HCT116 (cell line): Measurements from ENCODE around the gene GUCA1C.

ENCODE experiments used
- ATF3 ChIP-seq: IDR thresholded peaks from 2 replicates; pipeline ENCODE4 v1.6.1; 2012
- CEBPB ChIP-seq: IDR thresholded peaks from 2 replicates; pipeline ENCODE4 v1.6.1; 2012; ENCODE audit warnings: low read depth
- CTCF ChIP-seq, 3 experiments: fragments of 200-600 bp in 1 of 3; sonication (generic) in 1 of 3; IDR thresholded peaks in 2 of 3; conservative IDR thresholded peaks in 1 of 3; 2 replicates each; pipeline ENCODE4 v1.5.1; 2012 to 2017; ENCODE audit warnings: low read depth in 2 of 3, low read length in 2 of 3, antibody characterized with exemption in 1 of 3, borderline replicate concordance in 1 of 3, control low read depth in 1 of 3, mild to moderate bottlenecking in 1 of 3, mixed read lengths in 1 of 3, mixed run types in 1 of 3, moderate library complexity in 1 of 3; ENCODE audit not compliant: insufficient read depth in 1 of 3
- MAX ChIP-seq: IDR thresholded peaks from 2 replicates; pipeline ENCODE4 v1.6.1; 2012
- POLR2A ChIP-seq: IDR thresholded peaks from 2 replicates; pipeline ENCODE4 v1.7.0; 2011; ENCODE audit warnings: borderline replicate concordance; ENCODE audit not compliant: insufficient read depth, insufficient read length; ENCODE audit errors: extremely low read depth
- REST ChIP-seq: IDR thresholded peaks from 2 replicates; pipeline ENCODE4 v1.6.1; 2012; ENCODE audit warnings: low read depth
- SIN3A ChIP-seq: IDR thresholded peaks from 2 replicates; pipeline ENCODE4 v1.6.1; 2012; ENCODE audit warnings: low read depth

GRCh38 chr3:108998436-108998835 is 44.8 kb upstream of the GUCA1C start:
- TF ChIP-seq POLR2A (no peak), CTCF (IDR thresholded peaks at IDR 0.05 in 2 of 3, conservative IDR thresholded peaks at IDR 0.05 in 1 of 3; ENCODE audit: borderline replicate concordance in 1 of 3, insufficient read depth in 1 of 3, low read depth in 2 of 3, low read length in 2 of 3) (no peak), MAX (no peak), REST (no peak), SIN3A (no peak), ATF3 (no peak), CEBPB (no peak)
